Measurements from ENCODE around the gene INPP5K.

The INPP5K gene

GRCh38 chr17:1505586-1505985 is 10.8 kb downstream of the INPP5K start:
- no peak for DNase-seq (ENCODE audit: low read depth)

- no peak for DNase-seq (ENCODE audit: low read depth)
These were observed 11.5 kb downstream of the INPP5K start for GRCh38 chr17:1504866-1505265.

GRCh38 chr17:1503699-1504098 is 12.7 kb downstream of the INPP5K start:
- DNase-seq (ENCODE audit: low read depth), result no peak

- DNase-seq (ENCODE audit: low read depth), result no peak
These were observed 17.5 kb downstream of the INPP5K start for GRCh38 chr17:1498869-1499268.

GRCh38 chr17:1498233-1498632 is 18.2 kb downstream of the INPP5K start:
- no peak for DNase-seq (ENCODE audit: low read depth)

- DNase-seq (ENCODE audit: low read depth), result no peak
These were observed 18.6 kb downstream of the INPP5K start for GRCh38 chr17:1497831-1498230.

GRCh38 chr17:1496869-1497268 is 19.5 kb downstream of the INPP5K start:
- DNase-seq (ENCODE audit: low read depth), result no peak

- peak; percentile 96 for DNase-seq (ENCODE audit: low read depth)
These were observed 21.0 kb downstream of the INPP5K start for GRCh38 chr17:1495265-1495989.

- no peak for DNase-seq (ENCODE audit: low read depth)
These were observed 21.6 kb downstream of the INPP5K start for GRCh38 chr17:1494736-1495253.

- no peak for DNase-seq (ENCODE audit: low read depth)
These were observed 22.2 kb downstream of the INPP5K start for GRCh38 chr17:1494203-1494602.

- no peak for DNase-seq (ENCODE audit: low read depth)
These were observed 23.0 kb downstream of the INPP5K start for GRCh38 chr17:1493291-1493980.

- no peak for DNase-seq (ENCODE audit: low read depth)
These were observed 23.9 kb downstream of the INPP5K start, which contains the start of gene MYO1C for GRCh38 chr17:1492249-1493206. TSS of gene MYO1C (minus strand) at chr17:1492686. CDS start at chr17:1492487, 199 bp downstream.

GRCh38 chr17:1491443-1492248 is 24.8 kb downstream of the INPP5K start:
- peak; percentile 71 for DNase-seq (ENCODE audit: low read depth)

GRCh38 chr17:1490643-1491442 is 25.6 kb downstream of the INPP5K start:
- peak; percentile 57 for DNase-seq (ENCODE audit: low read depth)

- DNase-seq (ENCODE audit: low read depth), result no peak
These were observed 27.6 kb downstream of the INPP5K start for GRCh38 chr17:1488826-1489270.

GRCh38 chr17:1487939-1488825 is 28.2 kb downstream of the INPP5K start:
- peak; percentile 93 for DNase-seq (ENCODE audit: low read depth)

- peak; percentile 88 for DNase-seq (ENCODE audit: low read depth)
These were observed 29.4 kb downstream of the INPP5K start for GRCh38 chr17:1486802-1487695.

Data from fibroblast of gingiva (primary cell).